ENCODE results near the gene SCTR. TPM values are rescaled to one million over a fixed set of nuclear protein-coding genes. Genes with fewer than 3 reads are reported as not detected.

Gene SCTR
- total RNA-seq, 1 donor from 2014 or later = not detected

GRCh38 chr2:119545754-119546446 is 21.6 kb upstream of the SCTR start:
- no peak overlapping the region for H3K27ac Mint-ChIP-seq (ENCODE audit: unreplicated experiment)
- peaks cover 7% of the 10 kb centered on the region for H3K4me1 Mint-ChIP-seq (ENCODE audit: low read depth)
- no peaks in the 10 kb centered on the region for H3K9me3 Mint-ChIP-seq (ENCODE audit: low read depth)
- H3K36me3 Mint-ChIP-seq (ENCODE audit: low read depth) = no peaks in the 10 kb centered on the region
- no peak overlapping the region for H3K4me3 Mint-ChIP-seq (ENCODE audit: unreplicated experiment)
- H3K27me3 Mint-ChIP-seq (ENCODE audit: low read depth) = peaks cover 10% of the 10 kb centered on the region
- DNase-seq (ENCODE audit: low spot score) = no peak
- no peak for TF ChIP-seq CTCF (IDR thresholded peaks at IDR 0.05)

GRCh38 chr2:119544939-119545475 is 20.7 kb upstream of the SCTR start:
- Mint-ChIP-seq H3K27me3 (ENCODE audit: low read depth) (peaks cover 13% of the 10 kb centered on the region), H3K4me1 (ENCODE audit: low read depth) (peaks cover 7% of the 10 kb centered on the region), H3K4me3 (ENCODE audit: unreplicated experiment) (peak overlapping the region; percentile 66), H3K9me3 (ENCODE audit: low read depth) (no peaks in the 10 kb centered on the region), H3K36me3 (ENCODE audit: low read depth) (no peaks in the 10 kb centered on the region), H3K27ac (ENCODE audit: unreplicated experiment) (peak overlapping the region; percentile 70)
- TF ChIP-seq CTCF (IDR thresholded peaks at IDR 0.05) = no peak
- no peak for DNase-seq (ENCODE audit: low spot score)

DNA sequence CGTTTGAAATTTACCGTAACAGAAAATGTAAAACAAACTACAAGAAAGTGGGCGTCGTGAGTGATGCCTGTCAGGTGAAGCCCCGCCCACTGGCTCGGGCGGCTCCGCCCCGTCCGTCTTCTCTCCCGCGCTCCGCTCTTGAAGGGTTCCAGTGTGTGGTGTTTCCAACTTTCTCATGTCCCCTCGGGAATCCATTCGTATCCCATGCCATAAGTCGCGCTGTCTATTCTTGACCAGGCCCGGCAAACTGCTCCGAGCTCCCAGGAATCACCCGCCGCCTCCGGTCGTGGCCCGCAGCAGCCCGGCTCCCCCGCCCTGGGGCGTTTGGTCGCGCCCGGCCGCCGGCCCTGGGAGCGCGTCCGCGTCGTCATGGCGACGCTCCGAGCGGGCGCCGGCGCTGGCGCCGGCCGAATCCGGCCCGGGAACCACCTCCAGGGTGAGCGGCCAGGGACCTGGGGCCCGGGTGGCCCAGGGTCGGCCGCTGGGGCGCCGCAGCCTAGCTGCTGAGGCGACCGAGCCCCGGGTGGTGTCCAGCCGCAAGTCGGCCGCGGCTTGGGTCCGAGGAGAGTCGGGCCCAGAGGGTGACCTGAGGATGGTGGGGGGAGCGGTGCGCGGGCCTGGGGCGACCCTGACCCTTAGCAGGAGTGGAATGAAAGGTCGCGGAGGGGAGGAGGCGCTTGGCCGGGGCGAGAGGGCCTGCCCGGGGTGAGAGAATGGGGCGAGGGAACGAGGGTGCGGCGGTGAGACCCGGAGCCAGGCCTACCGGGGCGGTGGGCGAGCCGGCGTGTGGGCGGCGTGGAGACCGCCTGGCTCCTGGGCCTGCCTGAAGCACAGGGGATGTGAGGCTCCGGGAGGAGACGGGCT is 20.0 kb upstream of the SCTR start, which contains the start of gene CFAP221:
Gene CFAP221 (plus strand): TSS at position 375 of the 864 bp plus-strand sequence. CDS start 1,683 bp downstream, outside the sequence.
- Mint-ChIP-seq H3K4me3 (ENCODE audit: unreplicated experiment) (peak within 1 kb of the TSS; percentile 78), H3K4me1 (ENCODE audit: low read depth) (peaks cover 7% of the 10 kb centered on the region), H3K27me3 (ENCODE audit: low read depth) (peaks cover 17% of the 10 kb centered on the region), H3K9me3 (ENCODE audit: low read depth) (no peaks in the 10 kb centered on the region), H3K27ac (ENCODE audit: unreplicated experiment) (peak within 1 kb of the TSS; percentile 70), H3K36me3 (ENCODE audit: low read depth) (no peaks in the 10 kb centered on the region)
- TF ChIP-seq CTCF (IDR thresholded peaks at IDR 0.05) = no peak
- no peak for DNase-seq (ENCODE audit: low spot score)

GRCh38 chr2:119541476-119541875 is 17.2 kb upstream of the SCTR start:
- H3K4me1 Mint-ChIP-seq (ENCODE audit: low read depth) = peaks cover 7% of the 10 kb centered on the region
- no peaks in the 10 kb centered on the region for H3K9me3 Mint-ChIP-seq (ENCODE audit: low read depth)
- H3K4me3 Mint-ChIP-seq (ENCODE audit: unreplicated experiment) = no peak overlapping the region
- no peak for TF ChIP-seq CTCF (IDR thresholded peaks at IDR 0.05)
- H3K27ac Mint-ChIP-seq (ENCODE audit: unreplicated experiment) = no peak overlapping the region
- no peaks in the 10 kb centered on the region for H3K36me3 Mint-ChIP-seq (ENCODE audit: low read depth)
- H3K27me3 Mint-ChIP-seq (ENCODE audit: low read depth) = peaks cover 27% of the 10 kb centered on the region
- DNase-seq (ENCODE audit: low spot score) = no peak

GRCh38 chr2:119537792-119538191 is 13.5 kb upstream of the SCTR start:
- Mint-ChIP-seq H3K4me1 (ENCODE audit: low read depth) (no peaks in the 10 kb centered on the region), H3K36me3 (ENCODE audit: low read depth) (peaks cover 12% of the 10 kb centered on the region), H3K9me3 (ENCODE audit: low read depth) (peaks cover 26% of the 10 kb centered on the region), H3K4me3 (ENCODE audit: unreplicated experiment) (no peak overlapping the region), H3K27ac (ENCODE audit: unreplicated experiment) (no peak overlapping the region), H3K27me3 (ENCODE audit: low read depth) (peaks cover 26% of the 10 kb centered on the region)
- TF ChIP-seq CTCF (IDR thresholded peaks at IDR 0.05) = no peak
- no peak for DNase-seq (ENCODE audit: low spot score)

All from chondrocyte (in vitro differentiated cells).